H1 (cell line): Measurements from ENCODE around the gene BRS3.

Source experiments
- EGR1 ChIP-seq: IDR thresholded peaks from 2 replicates; pipeline ENCODE4 v1.6.1; 2011; ENCODE audit warnings: low read depth, low read length, borderline replicate concordance
- EZH2 ChIP-seq: fragments of 200-600 bp; sonication (generic); IDR thresholded peaks from 2 replicates; pipeline ENCODE4 v1.7.1; 2012; ENCODE audit warnings: low read depth, mild to moderate bottlenecking, moderate library complexity, low read length, inconsistent platforms; ENCODE audit not compliant: severe bottlenecking
- GTF2F1 ChIP-seq: IDR thresholded peaks from 2 replicates; pipeline ENCODE4 v1.6.1; 2012; ENCODE audit warnings: low read depth, low read length, improper control_type of control experiment, borderline replicate concordance
- JUND ChIP-seq: IDR thresholded peaks from 2 replicates; pipeline ENCODE4 v1.6.1; 2011; ENCODE audit warnings: mild to moderate bottlenecking, improper control_type of control experiment, low read length
- MAX ChIP-seq: IDR thresholded peaks from 2 replicates; pipeline ENCODE4 v1.6.1; 2012; ENCODE audit warnings: inconsistent platforms
- POLR2A ChIP-seq, 2 experiments: IDR thresholded peaks; 1 replicate in 1 of 2; 2 replicates in 1 of 2; pipeline ENCODE4 v1.6.1; 2011; ENCODE audit warnings: low read depth in 2 of 2, low read length in 2 of 2, mild to moderate bottlenecking in 2 of 2; ENCODE audit errors: control extremely low read depth in 1 of 2
- SIN3A ChIP-seq, 2 experiments: IDR thresholded peaks in 1 of 2; conservative IDR thresholded peaks in 1 of 2; 2 replicates each; pipeline ENCODE4 v1.6.1; 2011 to 2012; ENCODE audit warnings: low read length in 2 of 2, improper control_type of control experiment in 1 of 2, low read depth in 1 of 2, mild to moderate bottlenecking in 1 of 2
- TEAD4 ChIP-seq: IDR thresholded peaks from 2 replicates; pipeline ENCODE4 v1.6.1; 2012; ENCODE audit warnings: low read depth, low read length, inconsistent platforms, mixed read lengths
- TF ChIP-seq, protein P1 (sequence below): IDR thresholded peaks from 2 replicates; pipeline ENCODE4 v1.6.1; 2011; ENCODE audit warnings: low read depth, mild to moderate bottlenecking, low read length; ENCODE audit not compliant: insufficient read depth
- TF ChIP-seq, protein P2 (sequence below), 3 experiments: IDR thresholded peaks; 1 replicate in 2 of 3; 2 replicates in 1 of 3; pipeline versions ENCODE4 v1.5.1 to v1.6.1; 2011; ENCODE audit warnings: low read length in 3 of 3, mild to moderate bottlenecking in 3 of 3, inconsistent platforms in 2 of 3, low read depth in 1 of 3, moderate library complexity in 1 of 3; ENCODE audit not compliant: insufficient read depth in 1 of 3; ENCODE audit errors: control extremely low read depth in 1 of 3
- TF ChIP-seq, protein P3 (sequence below): IDR thresholded peaks from 2 replicates; pipeline ENCODE4 v1.6.1; 2012; ENCODE audit warnings: inconsistent platforms

DNA sequence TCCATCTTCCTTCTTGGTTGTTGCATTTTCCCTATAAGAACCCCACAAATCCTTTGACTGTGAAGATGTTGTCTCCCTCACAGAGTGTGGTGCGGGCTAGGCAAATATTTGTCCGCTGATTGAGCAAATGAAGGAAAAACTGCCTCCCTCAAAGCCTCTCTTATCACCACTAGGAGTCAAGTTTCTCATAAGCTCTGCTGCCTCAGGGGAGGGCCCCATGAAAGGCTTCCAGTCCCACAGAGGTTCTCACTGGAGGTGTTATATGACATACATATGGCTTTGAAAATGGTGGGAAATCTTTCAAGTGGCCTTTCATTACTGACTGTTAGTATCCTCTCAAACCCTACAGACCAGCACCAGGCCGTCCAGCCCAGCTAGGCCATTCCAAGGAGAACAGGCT is 53.5 kb downstream of the BRS3 start:
- TF ChIP-seq, protein P1, sequence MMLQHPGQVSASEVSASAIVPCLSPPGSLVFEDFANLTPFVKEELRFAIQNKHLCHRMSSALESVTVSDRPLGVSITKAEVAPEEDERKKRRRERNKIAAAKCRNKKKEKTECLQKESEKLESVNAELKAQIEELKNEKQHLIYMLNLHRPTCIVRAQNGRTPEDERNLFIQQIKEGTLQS = no peak
- TF ChIP-seq, protein P2, sequence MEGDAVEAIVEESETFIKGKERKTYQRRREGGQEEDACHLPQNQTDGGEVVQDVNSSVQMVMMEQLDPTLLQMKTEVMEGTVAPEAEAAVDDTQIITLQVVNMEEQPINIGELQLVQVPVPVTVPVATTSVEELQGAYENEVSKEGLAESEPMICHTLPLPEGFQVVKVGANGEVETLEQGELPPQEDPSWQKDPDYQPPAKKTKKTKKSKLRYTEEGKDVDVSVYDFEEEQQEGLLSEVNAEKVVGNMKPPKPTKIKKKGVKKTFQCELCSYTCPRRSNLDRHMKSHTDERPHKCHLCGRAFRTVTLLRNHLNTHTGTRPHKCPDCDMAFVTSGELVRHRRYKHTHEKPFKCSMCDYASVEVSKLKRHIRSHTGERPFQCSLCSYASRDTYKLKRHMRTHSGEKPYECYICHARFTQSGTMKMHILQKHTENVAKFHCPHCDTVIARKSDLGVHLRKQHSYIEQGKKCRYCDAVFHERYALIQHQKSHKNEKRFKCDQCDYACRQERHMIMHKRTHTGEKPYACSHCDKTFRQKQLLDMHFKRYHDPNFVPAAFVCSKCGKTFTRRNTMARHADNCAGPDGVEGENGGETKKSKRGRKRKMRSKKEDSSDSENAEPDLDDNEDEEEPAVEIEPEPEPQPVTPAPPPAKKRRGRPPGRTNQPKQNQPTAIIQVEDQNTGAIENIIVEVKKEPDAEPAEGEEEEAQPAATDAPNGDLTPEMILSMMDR (IDR thresholded peaks at IDR 0.05; ENCODE audit: control extremely low read depth in 1 of 3, insufficient read depth in 1 of 3, low read depth in 1 of 3, low read length in 3 of 3) = no peak
- TF ChIP-seq JUND (no peak), MAX (no peak), POLR2A (IDR thresholded peaks at IDR 0.05; ENCODE audit: control extremely low read depth in 1 of 2, low read depth in 2 of 2, low read length in 2 of 2) (no peak), GTF2F1 (no peak), EGR1 (no peak), TEAD4 (no peak), SIN3A (conservative IDR thresholded peaks at IDR 0.05 in 1 of 2, IDR thresholded peaks at IDR 0.05 in 1 of 2; ENCODE audit: low read depth in 1 of 2, low read length in 2 of 2) (no peak), EZH2 (no peak)
- TF ChIP-seq, protein P3, sequence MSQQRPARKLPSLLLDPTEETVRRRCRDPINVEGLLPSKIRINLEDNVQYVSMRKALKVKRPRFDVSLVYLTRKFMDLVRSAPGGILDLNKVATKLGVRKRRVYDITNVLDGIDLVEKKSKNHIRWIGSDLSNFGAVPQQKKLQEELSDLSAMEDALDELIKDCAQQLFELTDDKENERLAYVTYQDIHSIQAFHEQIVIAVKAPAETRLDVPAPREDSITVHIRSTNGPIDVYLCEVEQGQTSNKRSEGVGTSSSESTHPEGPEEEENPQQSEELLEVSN = no peak
